Stimulated activated CD8-positive, alpha-beta memory T cell treated with anti-CD3 and anti-CD28 coated beads, Interleukin-15, amount 100 ng/mL, for 24 hours (primary cell): ENCODE data around the gene SEC23IP.
"Not testable (repeated sequence)": the region's sequence is repeated elsewhere in the genome, so short reads cannot be mapped to it uniquely, and the experiment has no call there.

Experiments
- DNase-seq: peaks from one replicate; pipeline ENCODE4 v3.0.0-alpha.2; 2020; ENCODE audit warnings: low read depth

Gene SEC23IP

GRCh38 chr10:119883901-119884611 lies 8.5 kb upstream of the SEC23IP start:
- not testable (repeated sequence) for DNase-seq

GRCh38 chr10:119886070-119886469 lies 6.5 kb upstream of the SEC23IP start:
- DNase-seq: not testable (repeated sequence)

GRCh38 chr10:119888715-119889114 lies 3.8 kb upstream of the SEC23IP start:
- not testable (repeated sequence) for DNase-seq

GRCh38 chr10:119889201-119889600 lies 3.3 kb upstream of the SEC23IP start:
- DNase-seq: not testable (repeated sequence)

GRCh38 chr10:119890307-119890706 lies 2.2 kb upstream of the SEC23IP start:
- not testable (repeated sequence) for DNase-seq

- not testable (repeated sequence) for DNase-seq
Measured at GRCh38 chr10:119891849-119892187, 712 bp upstream of the SEC23IP start.

GRCh38 chr10:119893074-119893473 lies 544 bp downstream of the SEC23IP start:
- no peak for DNase-seq

- no peak for DNase-seq
Measured at GRCh38 chr10:119893845-119894427, 1.4 kb downstream of the SEC23IP start.

- no peak for DNase-seq
Measured at GRCh38 chr10:119896061-119896655, 3.6 kb downstream of the SEC23IP start.

- DNase-seq: no peak
Measured at GRCh38 chr10:119896937-119897770, 4.6 kb downstream of the SEC23IP start.

- no peak for DNase-seq
Measured at GRCh38 chr10:119898577-119898976, 6.0 kb downstream of the SEC23IP start.

- DNase-seq: no peak
Measured at GRCh38 chr10:119903946-119904666, 11.6 kb downstream of the SEC23IP start.

- DNase-seq: not testable (repeated sequence)
Measured at GRCh38 chr10:119907695-119908094, 15.2 kb downstream of the SEC23IP start.

GRCh38 chr10:119908166-119908565 lies 15.6 kb downstream of the SEC23IP start:
- DNase-seq: no peak

- DNase-seq: no peak
Measured at GRCh38 chr10:119910689-119911088, 18.2 kb downstream of the SEC23IP start.

- DNase-seq: no peak
Measured at GRCh38 chr10:119917777-119918176, 25.2 kb downstream of the SEC23IP start.

GRCh38 chr10:119919271-119919670 lies 26.7 kb downstream of the SEC23IP start:
- DNase-seq: no peak

GRCh38 chr10:119919826-119920225 lies 27.3 kb downstream of the SEC23IP start:
- DNase-seq: no peak

- no peak for DNase-seq
Measured at GRCh38 chr10:119928411-119928810, 35.9 kb downstream of the SEC23IP start.

GRCh38 chr10:119931871-119932270 lies 39.3 kb downstream of the SEC23IP start:
- DNase-seq: no peak

- DNase-seq: no peak
Measured at GRCh38 chr10:119932631-119933030, 40.1 kb downstream of the SEC23IP start.

- DNase-seq: no peak
Measured at GRCh38 chr10:119933179-119933578, 40.6 kb downstream of the SEC23IP start.
